DND-41 (cell line): ENCODE measurements around the gene INPP5A.

Experiments
- ATAC-seq: fragments of 200-7000 bp; cut with Tn5 transposase; 3 replicates; pipeline ENCODE4 v1.9.1; 2021; ENCODE audit warnings: low read depth; ENCODE audit not compliant: insufficient read depth
- DNase-seq: peaks from one replicate; pipeline ENCODE4 v3.0.0-alpha.2; 2020
- H2AFZ ChIP-seq: 2 replicates; pipeline ENCODE4 v1.6.0; 2012; ENCODE audit warnings: low read depth, low read length
- H3K27ac ChIP-seq: 2 replicates; pipeline ENCODE4 v1.5.1; 2012; ENCODE audit warnings: low read length, inconsistent platforms
- H3K27me3 ChIP-seq: fragments of 200-600 bp; sonication (generic); 2 replicates; pipeline ENCODE4 v1.6.0; 2012; ENCODE audit warnings: low read length, mild to moderate bottlenecking, inconsistent platforms; ENCODE audit not compliant: insufficient read depth, poor library complexity
- H3K36me3 ChIP-seq: 2 replicates; pipeline ENCODE4 v1.5.1; 2012; ENCODE audit warnings: low read length, inconsistent platforms; ENCODE audit not compliant: insufficient read depth
- H3K4me1 ChIP-seq: 2 replicates; pipeline ENCODE4 v1.5.1; 2012; ENCODE audit warnings: mild to moderate bottlenecking, low read length; ENCODE audit not compliant: insufficient read depth
- H3K4me2 ChIP-seq: 2 replicates; pipeline ENCODE4 v1.6.0; 2012; ENCODE audit warnings: mild to moderate bottlenecking, moderate library complexity, low read length, inconsistent platforms; ENCODE audit not compliant: insufficient read depth
- H3K4me3 ChIP-seq, 2 experiments: fragments of 200-600 bp in 1 of 2; shearing (Covaris generic) in 1 of 2; 2 replicates each; pipeline ENCODE4 v1.5.1; 2012 to 2016; ENCODE audit warnings: inconsistent platforms in 2 of 2, low read length in 2 of 2, mild to moderate bottlenecking in 2 of 2, low read depth in 1 of 2, moderate library complexity in 1 of 2
- H3K79me2 ChIP-seq: 2 replicates; pipeline ENCODE4 v1.6.0; 2012; ENCODE audit warnings: low read length, inconsistent platforms; ENCODE audit not compliant: insufficient read depth
- H3K9ac ChIP-seq: 2 replicates; pipeline ENCODE4 v1.6.0; 2012; ENCODE audit warnings: low read depth, mild to moderate bottlenecking, inconsistent platforms, low read length, moderate library complexity
- H3K9me3 ChIP-seq: 2 replicates; pipeline ENCODE4 v1.5.1; 2012; ENCODE audit warnings: low read length, moderate library complexity, mild to moderate bottlenecking, inconsistent platforms; ENCODE audit not compliant: insufficient read depth, severe bottlenecking
- H4K20me1 ChIP-seq: 2 replicates; pipeline ENCODE4 v1.6.0; 2012; ENCODE audit warnings: low read length; ENCODE audit not compliant: insufficient read depth
- CTCF ChIP-seq: IDR thresholded peaks from 2 replicates; pipeline ENCODE4 v1.5.1; 2012; ENCODE audit warnings: borderline replicate concordance, low read length, moderate library complexity, mild to moderate bottlenecking; ENCODE audit not compliant: poor library complexity, severe bottlenecking; ENCODE audit errors: extremely low read depth
- EZH2 ChIP-seq: IDR thresholded peaks from 3 replicates; pipeline ENCODE4 v1.6.1; 2012; ENCODE audit warnings: borderline replicate concordance, low read depth, mild to moderate bottlenecking, moderate library complexity, low read length, inconsistent platforms; ENCODE audit not compliant: severe bottlenecking

INPP5A gene

GRCh38 chr10:132813560-132814468, 276.2 kb downstream of the INPP5A start:
- Histone ChIP-seq H3K27me3 (no peaks in the 10 kb centered on the region), H3K4me2 (no peak overlapping the region), H3K9ac (no peak overlapping the region), H3K27ac (no peak overlapping the region), H3K4me1 (no peaks in the 10 kb centered on the region), H4K20me1 (no peaks in the 10 kb centered on the region), H3K4me3 (no peak overlapping the region), H2AFZ (no peak overlapping the region), H3K79me2 (no peaks in the 10 kb centered on the region), H3K9me3 (no peaks in the 10 kb centered on the region), H3K36me3 (no peaks in the 10 kb centered on the region)
- no peak for DNase-seq
- no peak for ATAC-seq
- TF ChIP-seq CTCF (no peak), EZH2 (no peak)

GRCh38 chr10:132814469-132814856, 276.9 kb downstream of the INPP5A start:
- H2AFZ ChIP-seq = no peak overlapping the region
- no peaks in the 10 kb centered on the region for H3K36me3 ChIP-seq
- DNase-seq = no peak
- H3K79me2 ChIP-seq = no peaks in the 10 kb centered on the region
- H4K20me1 ChIP-seq = no peaks in the 10 kb centered on the region
- ATAC-seq = no peak
- no peak overlapping the region for H3K27ac ChIP-seq
- no peak overlapping the region for H3K9ac ChIP-seq
- H3K4me2 ChIP-seq = no peak overlapping the region
- H3K27me3 ChIP-seq = no peaks in the 10 kb centered on the region
- no peak for TF ChIP-seq EZH2
- TF ChIP-seq CTCF = no peak
- no peak overlapping the region for H3K4me3 ChIP-seq
- H3K9me3 ChIP-seq = no peaks in the 10 kb centered on the region
- H3K4me1 ChIP-seq = no peaks in the 10 kb centered on the region

GRCh38 chr10:132815168-132815857, 277.7 kb downstream of the INPP5A start:
- H3K9me3 ChIP-seq = no peaks in the 10 kb centered on the region
- H3K36me3 ChIP-seq = no peaks in the 10 kb centered on the region
- no peak overlapping the region for H3K4me3 ChIP-seq
- H3K27ac ChIP-seq = no peak overlapping the region
- H3K9ac ChIP-seq = no peak overlapping the region
- no peak overlapping the region for H2AFZ ChIP-seq
- no peak for DNase-seq
- no peaks in the 10 kb centered on the region for H3K27me3 ChIP-seq
- no peak overlapping the region for H3K4me2 ChIP-seq
- H3K79me2 ChIP-seq = no peaks in the 10 kb centered on the region
- H4K20me1 ChIP-seq = no peaks in the 10 kb centered on the region
- no peaks in the 10 kb centered on the region for H3K4me1 ChIP-seq
- no peak for TF ChIP-seq CTCF
- no peak for TF ChIP-seq EZH2
- ATAC-seq = no peak
